Left renal cortex interstitium (tissue), 4 donors: ENCODE results near the gene ABCC5. TPM values are rescaled to one million over a fixed set of nuclear protein-coding genes. Genes with fewer than 3 reads are reported as not detected.

Experiments used
- DNase-seq, 4 donors: peaks; one replicate each; pipeline ENCODE4 v3.0.0-alpha.2; 2013; ENCODE audit warnings: low read depth in 4 of 4, low spot score in 2 of 4, missing footprints in 1 of 4
- polyA plus RNA-seq, 4 donors: library from polyadenylated mRNA; unstranded; fragments of 120-200 nt; gene quantifications; one replicate each; pipeline ENCODE4 v1.2.1, GENCODE V29; 2013; ENCODE audit not compliant: insufficient read length in 4 of 4

ABCC5 gene
- polyA plus RNA-seq, 4 donors: 36.9 to 75.1 (median 60.8) TPM

GRCh38 chr3:183930086-183930485, 87.6 kb downstream of the ABCC5 start:
- no peak for DNase-seq

GRCh38 chr3:183927059-183927458, 90.6 kb downstream of the ABCC5 start:
- no peak for DNase-seq

GRCh38 chr3:183924956-183925355, 92.7 kb downstream of the ABCC5 start:
- no peak for DNase-seq

- no peak for DNase-seq
Observed at GRCh38 chr3:183924543-183924942, 93.1 kb downstream of the ABCC5 start.

- no peak for DNase-seq
Observed at GRCh38 chr3:183922421-183922820, 95.3 kb downstream of the ABCC5 start.

GRCh38 chr3:183921096-183921495, 96.6 kb downstream of the ABCC5 start:
- DNase-seq: no peak

GRCh38 chr3:183920416-183920815, 97.3 kb downstream of the ABCC5 start:
- no peak for DNase-seq

- DNase-seq: no peak
Observed at GRCh38 chr3:183918178-183918577, 99.5 kb downstream of the ABCC5 start.

- DNase-seq: no peak
Observed at GRCh38 chr3:183917776-183918175, 99.9 kb downstream of the ABCC5 start.

- no peak for DNase-seq
Observed at GRCh38 chr3:183914856-183915255, 102.8 kb downstream of the ABCC5 start.

GRCh38 chr3:183913580-183913920, 104.1 kb downstream of the ABCC5 start:
- DNase-seq: no peak

GRCh38 chr3:183912895-183913579, 104.6 kb downstream of the ABCC5 start:
- no peak for DNase-seq

- DNase-seq: no peak
Observed at GRCh38 chr3:183911763-183912506, 105.7 kb downstream of the ABCC5 start.

GRCh38 chr3:183911087-183911486, 106.6 kb downstream of the ABCC5 start:
- DNase-seq: no peak

- DNase-seq: no peak
Observed at GRCh38 chr3:183909030-183909600, 108.6 kb downstream of the ABCC5 start.

- DNase-seq: no peak
Observed at GRCh38 chr3:183907911-183908331, 109.8 kb downstream of the ABCC5 start.

GRCh38 chr3:183907176-183907575, 110.5 kb downstream of the ABCC5 start:
- DNase-seq: no peak

GRCh38 chr3:183906234-183906921, 111.3 kb downstream of the ABCC5 start:
- DNase-seq: no peak

- DNase-seq: no peak
Observed at GRCh38 chr3:183904833-183905780, 112.6 kb downstream of the ABCC5 start.

- no peak for DNase-seq
Observed at GRCh38 chr3:183898028-183898431, 119.7 kb downstream of the ABCC5 start.
